Activated T-helper 1 cell treated with anti-CD3 and anti-CD28 coated beads, Interleukin-12 subunit alpha, Interleukin-12 subunit beta, Interleukin-2, Interleukin-4 antibody, amounts not matched to agents 30 ng/mL and 10 ng/mL and 1 ng/mL, durations not matched to agents 14 hours and 24 hours and 36 hours (primary cell): ENCODE results near the gene MYMX. TPM values are rescaled to one million over a fixed set of nuclear protein-coding genes. Genes with fewer than 3 reads are reported as not detected.
"Not testable (repeated sequence)": the region's sequence is repeated elsewhere in the genome, so short reads cannot be mapped to it uniquely, and the experiment has no call there.

ENCODE experiments used
- DNase-seq: peaks from one replicate; pipeline ENCODE4 v3.0.0; 2021; ENCODE audit warnings: low spot score
- H3K27ac Mint-ChIP-seq: one replicate; pipeline ENCODE4 v1.8.0; 2021; ENCODE audit warnings: mild to moderate bottlenecking, mixed read lengths
- H3K27me3 Mint-ChIP-seq: one replicate; pipeline ENCODE4 v1.8.0; 2022; ENCODE audit warnings: mild to moderate bottlenecking, moderate library complexity, mixed read lengths; ENCODE audit not compliant: insufficient read depth
- H3K36me3 Mint-ChIP-seq: one replicate; pipeline ENCODE4 v1.8.0; 2021; ENCODE audit warnings: low read depth, mixed read lengths
- H3K4me1 Mint-ChIP-seq: one replicate; pipeline ENCODE4 v1.8.0; 2021; ENCODE audit warnings: low read depth, mixed read lengths
- H3K4me3 Mint-ChIP-seq: one replicate; pipeline ENCODE4 v1.8.0; 2021; ENCODE audit warnings: mild to moderate bottlenecking, moderate library complexity, mixed read lengths
- H3K9me3 Mint-ChIP-seq: one replicate; pipeline ENCODE4 v1.8.0; 2021; ENCODE audit warnings: mixed read lengths
- intact Hi-C: fragments of 100-400 bp; cut with micrococcal nuclease; formaldehyde crosslinking; loops from one replicate; pipeline ENCODE4 v1.15.1; 2024
- total RNA-seq: library from RNA; stranded (reverse); gene quantifications from 2 replicates; pipeline ENCODE4 v1.2.3, GENCODE V29; 2022

Gene MYMX
- total RNA-seq, 1 donor from 2014 or later: not detected

DNA sequence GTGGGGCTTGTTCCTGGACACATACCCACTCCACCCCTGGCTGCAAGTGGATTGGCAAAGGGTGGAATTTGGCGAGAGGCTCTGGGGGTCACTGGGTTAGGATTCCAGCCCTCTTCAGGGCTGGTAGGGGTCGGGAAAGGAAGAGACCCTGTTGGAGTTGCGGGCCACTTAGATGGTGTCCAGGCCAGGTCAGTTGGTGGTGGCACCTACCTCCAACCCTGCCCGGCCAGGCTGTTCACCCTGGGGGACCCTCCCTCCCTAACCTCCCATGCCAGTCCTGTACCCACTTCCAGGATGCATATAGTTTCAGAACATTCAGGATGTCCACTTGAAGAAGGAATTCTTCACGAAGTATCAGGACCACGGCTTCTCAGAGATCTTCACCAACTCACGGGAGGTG is 37.1 kb upstream of the MYMX start:
- Mint-ChIP-seq H3K27ac (no peak overlapping the region), H3K27me3 (peaks cover 3% of the 10 kb centered on the region), H3K4me3 (no peak overlapping the region), H3K36me3 (no peaks in the 10 kb centered on the region), H3K9me3 (no peaks in the 10 kb centered on the region), H3K4me1 (no peaks in the 10 kb centered on the region)
- intact Hi-C loops: no loop called here
- DNase-seq: no peak

DNA sequence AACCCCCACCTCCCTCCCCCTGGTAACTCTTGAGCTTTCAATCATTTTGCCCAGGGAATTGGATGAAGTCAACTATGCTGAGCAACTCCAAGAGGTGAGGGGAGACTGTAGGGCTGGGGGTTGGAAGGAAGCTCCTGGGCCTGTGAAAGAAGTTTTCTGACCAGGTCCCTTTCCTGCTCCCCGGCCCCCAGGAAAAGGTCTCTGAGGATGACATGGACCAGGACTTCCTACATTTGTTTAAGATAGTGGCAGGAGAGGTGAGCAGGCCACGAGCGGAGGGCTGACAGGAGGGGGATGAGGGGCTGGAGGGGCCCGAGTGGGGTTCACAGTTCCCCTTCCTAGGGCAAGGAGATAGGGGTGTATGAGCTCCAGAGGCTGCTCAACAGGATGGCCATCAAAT is 36.3 kb upstream of the MYMX start:
- intact Hi-C loops: no loop called here
- Mint-ChIP-seq H3K36me3 (no peaks in the 10 kb centered on the region), H3K9me3 (no peaks in the 10 kb centered on the region), H3K4me3 (no peak overlapping the region), H3K27me3 (peaks cover 7% of the 10 kb centered on the region), H3K27ac (no peak overlapping the region), H3K4me1 (no peaks in the 10 kb centered on the region)
- no peak for DNase-seq

DNA sequence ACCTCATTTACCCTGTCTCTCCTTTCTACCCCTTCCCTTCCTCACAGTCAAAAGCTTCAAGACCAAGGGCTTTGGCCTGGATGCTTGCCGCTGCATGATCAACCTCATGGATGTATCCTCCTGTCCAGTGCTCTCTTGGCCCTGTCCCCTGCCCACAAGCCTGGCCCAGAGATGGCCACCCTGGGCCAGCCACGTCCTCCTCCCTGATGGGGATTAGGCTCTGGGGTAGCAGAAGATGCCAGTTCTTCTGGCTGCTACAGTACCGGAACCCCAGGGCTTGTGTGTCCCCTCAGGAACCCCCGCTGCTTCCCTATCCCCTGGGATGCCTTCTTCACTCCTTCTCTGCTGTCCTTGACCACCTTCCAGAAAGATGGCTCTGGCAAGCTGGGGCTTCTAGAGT is 35.8 kb upstream of the MYMX start:
- Mint-ChIP-seq H3K27ac (no peak overlapping the region), H3K4me3 (no peak overlapping the region), H3K27me3 (peaks cover 8% of the 10 kb centered on the region), H3K4me1 (peaks cover 1% of the 10 kb centered on the region), H3K9me3 (no peaks in the 10 kb centered on the region), H3K36me3 (no peaks in the 10 kb centered on the region)
- intact Hi-C loops: no loop called here
- no peak for DNase-seq

DNA sequence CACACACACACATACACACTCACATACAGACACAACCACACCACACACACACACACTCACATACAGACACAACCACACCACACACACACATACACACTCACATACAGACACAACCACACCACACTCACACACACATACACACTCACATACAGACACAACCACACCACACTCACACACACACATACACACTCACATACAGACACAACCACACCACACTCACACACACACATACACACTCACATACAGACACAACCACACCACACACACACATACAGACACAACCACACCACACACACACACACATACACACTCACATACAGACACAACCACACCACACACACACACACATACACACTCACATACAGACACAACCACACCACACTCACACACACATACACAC is 34.9 kb upstream of the MYMX start:
- H3K27ac Mint-ChIP-seq, H3K9me3 Mint-ChIP-seq, H3K4me1 Mint-ChIP-seq, DNase-seq, H3K36me3 Mint-ChIP-seq, H3K4me3 Mint-ChIP-seq, intact Hi-C loops: not testable (repeated sequence)
- H3K27me3 Mint-ChIP-seq: peaks cover 12% of the 10 kb centered on the region

DNA sequence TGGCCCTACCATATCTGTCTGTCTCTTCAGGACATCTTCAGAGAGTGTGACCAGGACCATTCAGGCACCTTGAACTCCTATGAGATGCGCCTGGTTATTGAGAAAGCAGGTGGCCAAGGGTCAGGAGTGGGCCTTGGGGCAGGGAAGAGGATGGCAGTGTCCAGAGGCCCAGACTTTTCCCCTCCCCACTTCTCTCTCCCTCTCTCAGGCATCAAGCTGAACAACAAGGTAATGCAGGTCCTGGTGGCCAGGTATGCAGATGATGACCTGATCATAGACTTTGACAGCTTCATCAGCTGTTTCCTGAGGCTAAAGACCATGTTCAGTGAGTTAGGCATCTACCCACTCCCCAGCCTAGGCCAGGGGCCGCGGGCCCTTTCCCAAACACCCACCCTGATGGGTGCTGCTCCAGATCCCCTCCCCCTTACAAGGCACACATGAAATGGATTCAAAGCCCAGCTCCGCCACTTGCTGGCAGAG is 33.8 kb upstream of the MYMX start:
- no peak for DNase-seq
- H3K4me1 Mint-ChIP-seq: peaks cover 8% of the 10 kb centered on the region
- H3K4me3 Mint-ChIP-seq: no peak overlapping the region
- no peak overlapping the region for H3K27ac Mint-ChIP-seq
- intact Hi-C loops: no loop called here
- H3K27me3 Mint-ChIP-seq: peaks cover 10% of the 10 kb centered on the region
- H3K36me3 Mint-ChIP-seq: no peaks in the 10 kb centered on the region
- no peaks in the 10 kb centered on the region for H3K9me3 Mint-ChIP-seq

DNA sequence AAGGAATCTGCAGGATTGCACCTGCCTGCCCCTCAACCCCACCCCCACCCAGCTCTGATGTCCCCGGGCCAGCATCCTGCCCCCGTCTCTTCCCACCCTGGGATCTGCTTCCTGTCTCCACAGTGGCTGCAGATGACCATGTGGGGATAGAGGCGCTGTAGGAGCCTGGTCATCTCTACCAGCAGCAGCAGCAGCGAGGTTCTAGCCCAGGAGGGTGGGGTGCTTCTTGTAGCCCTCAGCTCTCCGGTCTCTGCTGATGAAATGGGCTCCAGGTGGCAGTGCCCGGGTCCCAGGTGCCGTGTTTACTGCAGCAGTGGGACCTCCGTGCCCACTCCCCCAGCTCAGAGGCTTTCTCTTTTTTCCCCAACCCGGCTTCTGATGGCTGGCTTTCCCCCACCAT is 32.9 kb upstream of the MYMX start:
- Mint-ChIP-seq H3K9me3 (no peaks in the 10 kb centered on the region), H3K4me3 (no peak overlapping the region), H3K27me3 (peaks cover 8% of the 10 kb centered on the region), H3K27ac (no peak overlapping the region), H3K4me1 (peaks cover 8% of the 10 kb centered on the region), H3K36me3 (no peaks in the 10 kb centered on the region)
- intact Hi-C loops: no loop called here
- no peak for DNase-seq

DNA sequence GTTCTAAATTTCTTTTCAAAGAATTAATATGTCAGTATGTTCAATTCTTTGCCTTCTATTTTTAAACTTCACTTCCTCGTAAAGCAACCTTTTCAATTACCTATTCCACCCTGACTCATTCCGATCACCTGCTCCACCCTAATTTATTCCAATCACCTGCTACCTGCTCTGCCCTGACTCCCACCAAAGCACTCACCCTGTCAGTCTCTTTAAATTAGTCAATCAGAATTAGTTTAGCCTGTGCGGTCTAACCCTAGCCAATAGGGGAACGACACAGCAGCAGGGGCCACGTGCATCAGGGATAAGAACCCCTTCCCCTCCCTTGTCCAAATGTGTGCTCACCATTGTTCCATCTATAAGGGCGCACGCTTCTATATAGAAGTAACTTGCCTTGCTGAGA is 31.4 kb upstream of the MYMX start:
- intact Hi-C loops, H3K27me3 Mint-ChIP-seq, H3K4me3 Mint-ChIP-seq, H3K9me3 Mint-ChIP-seq, H3K36me3 Mint-ChIP-seq, H3K27ac Mint-ChIP-seq, DNase-seq: not testable (repeated sequence)
- H3K4me1 Mint-ChIP-seq: peaks cover 13% of the 10 kb centered on the region

DNA sequence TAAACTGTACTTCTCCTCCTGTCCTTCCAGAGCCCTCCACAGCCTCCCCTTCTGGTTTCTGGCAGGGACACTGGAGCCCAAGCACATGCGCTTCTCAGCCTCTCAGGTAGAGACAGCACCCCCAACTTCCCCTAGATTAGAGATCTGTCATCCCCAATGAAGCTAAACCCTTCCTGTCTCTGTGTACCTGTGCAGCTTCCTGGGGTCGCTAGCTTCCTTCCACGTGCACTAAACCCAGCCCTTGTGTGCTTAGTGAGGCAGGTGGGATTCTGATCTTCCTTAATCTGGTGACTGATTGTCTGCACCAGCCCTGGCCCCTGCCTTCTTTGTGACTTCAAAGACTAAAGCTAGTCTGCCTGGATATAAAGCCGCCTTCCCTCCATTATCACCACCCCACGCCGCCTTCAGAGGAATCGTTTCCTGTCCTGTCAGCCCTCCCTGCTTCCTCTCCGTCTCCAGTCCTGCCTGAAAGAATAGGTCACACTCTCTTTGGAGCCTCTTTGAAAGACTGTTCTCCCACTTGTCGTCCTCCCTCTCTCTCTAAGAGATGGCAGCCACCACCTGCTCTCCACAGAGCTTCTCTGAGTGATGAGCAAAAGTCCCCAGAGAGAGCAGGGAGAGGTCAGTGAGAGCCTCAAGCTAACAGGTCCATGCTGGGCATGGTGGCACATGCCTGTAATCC is 30.6 kb upstream of the MYMX start:
- intact Hi-C loops: no loop called here
- Mint-ChIP-seq H3K9me3 (no peaks in the 10 kb centered on the region), H3K4me1 (peaks cover 13% of the 10 kb centered on the region), H3K27ac (no peak overlapping the region), H3K27me3 (peaks cover 10% of the 10 kb centered on the region), H3K4me3 (no peak overlapping the region), H3K36me3 (no peaks in the 10 kb centered on the region)
- DNase-seq: no peak

DNA sequence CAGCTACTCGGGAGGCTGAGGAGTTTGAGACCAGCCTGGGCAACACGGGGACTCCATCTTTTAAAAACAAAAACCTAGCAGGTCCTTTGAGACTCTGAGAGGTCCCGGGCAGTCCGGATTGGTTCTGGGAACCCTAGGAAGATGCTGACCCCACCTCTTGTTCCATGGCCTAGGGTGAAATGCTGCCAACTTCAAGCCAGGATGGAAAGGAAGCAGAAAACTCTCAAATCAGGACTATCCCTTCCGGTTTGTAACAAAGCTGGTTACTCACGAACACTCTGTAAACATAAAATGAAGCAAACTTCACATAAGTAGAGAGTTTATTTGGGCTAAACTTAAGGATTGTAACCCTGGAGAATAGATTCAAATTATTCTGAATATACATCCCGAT is 30.1 kb upstream of the MYMX start:
- Mint-ChIP-seq H3K4me1 (peaks cover 13% of the 10 kb centered on the region), H3K27me3 (peaks cover 10% of the 10 kb centered on the region), H3K9me3 (no peaks in the 10 kb centered on the region), H3K4me3 (no peak overlapping the region), H3K27ac (no peak overlapping the region), H3K36me3 (no peaks in the 10 kb centered on the region)
- no peak for DNase-seq
- intact Hi-C loops: no loop called here

DNA sequence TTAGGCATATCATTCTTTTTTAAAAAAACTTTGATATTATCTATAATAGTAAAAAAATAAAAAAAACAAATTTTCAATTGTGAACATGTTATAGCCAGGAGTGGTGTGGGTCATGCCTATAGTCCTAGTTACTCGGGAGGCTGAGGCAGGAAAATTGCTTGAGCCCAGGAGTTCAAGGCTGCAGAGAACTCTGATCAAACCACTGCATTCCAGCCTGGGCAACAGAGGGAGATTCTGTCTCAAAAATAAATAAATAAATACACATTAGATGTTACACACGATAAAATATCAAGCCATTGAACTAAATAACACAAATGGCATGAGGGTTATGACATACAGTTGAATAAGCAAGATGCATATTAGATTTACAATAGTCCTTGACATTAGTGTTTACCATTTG is 27.9 kb upstream of the MYMX start:
- peaks cover 15% of the 10 kb centered on the region for H3K27me3 Mint-ChIP-seq
- H3K36me3 Mint-ChIP-seq: no peaks in the 10 kb centered on the region
- no peaks in the 10 kb centered on the region for H3K9me3 Mint-ChIP-seq
- no peak overlapping the region for H3K27ac Mint-ChIP-seq
- H3K4me1 Mint-ChIP-seq: peaks cover 13% of the 10 kb centered on the region
- intact Hi-C loops: no loop called here
- DNase-seq: no peak
- no peak overlapping the region for H3K4me3 Mint-ChIP-seq

DNA sequence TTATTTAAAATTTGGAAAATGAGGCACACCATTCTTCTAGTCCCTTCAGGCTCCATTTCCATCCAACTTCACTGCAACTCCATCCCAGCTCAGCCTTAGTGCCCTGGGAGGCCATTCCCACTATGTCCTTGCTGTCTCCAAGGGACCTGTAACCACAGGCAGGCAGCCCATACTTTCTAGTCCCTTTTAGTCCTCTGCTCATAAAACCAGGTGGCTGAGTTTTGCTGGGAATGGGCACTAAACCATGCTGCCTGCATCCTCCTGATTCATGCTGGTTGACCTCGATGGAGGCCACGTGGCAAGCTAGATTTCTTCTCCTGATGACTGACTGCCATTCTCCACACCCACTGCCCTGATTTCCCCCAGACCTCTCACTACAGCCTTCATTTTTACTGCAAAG is 27.5 kb upstream of the MYMX start:
- Mint-ChIP-seq H3K27ac (no peak overlapping the region), H3K9me3 (no peaks in the 10 kb centered on the region), H3K27me3 (peaks cover 15% of the 10 kb centered on the region), H3K4me1 (peaks cover 13% of the 10 kb centered on the region), H3K4me3 (no peak overlapping the region), H3K36me3 (no peaks in the 10 kb centered on the region)
- intact Hi-C loops: no loop called here
- no peak for DNase-seq

DNA sequence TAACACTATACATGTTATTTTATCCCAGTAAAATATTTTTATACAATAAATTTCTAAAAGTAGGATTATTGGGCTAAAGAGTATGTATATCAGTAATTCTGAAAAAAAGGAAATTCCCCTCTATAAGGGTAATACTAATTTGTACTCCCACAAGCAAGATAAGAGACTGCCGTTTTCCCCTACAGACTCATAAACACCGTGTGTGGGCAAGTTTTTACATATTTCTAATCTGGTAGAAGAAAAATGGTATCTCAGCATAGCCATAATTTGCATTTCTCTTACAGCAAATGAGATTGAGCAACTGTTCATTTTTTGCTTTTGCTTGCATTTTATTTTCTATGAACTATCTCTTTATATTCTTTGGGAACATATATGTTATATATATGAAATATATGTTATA is 26.0 kb upstream of the MYMX start:
- Mint-ChIP-seq H3K27ac (no peak overlapping the region), H3K4me1 (peaks cover 13% of the 10 kb centered on the region), H3K27me3 (peaks cover 12% of the 10 kb centered on the region), H3K9me3 (no peaks in the 10 kb centered on the region), H3K4me3 (no peak overlapping the region), H3K36me3 (no peaks in the 10 kb centered on the region)
- intact Hi-C loops: no loop called here
- DNase-seq: no peak

DNA sequence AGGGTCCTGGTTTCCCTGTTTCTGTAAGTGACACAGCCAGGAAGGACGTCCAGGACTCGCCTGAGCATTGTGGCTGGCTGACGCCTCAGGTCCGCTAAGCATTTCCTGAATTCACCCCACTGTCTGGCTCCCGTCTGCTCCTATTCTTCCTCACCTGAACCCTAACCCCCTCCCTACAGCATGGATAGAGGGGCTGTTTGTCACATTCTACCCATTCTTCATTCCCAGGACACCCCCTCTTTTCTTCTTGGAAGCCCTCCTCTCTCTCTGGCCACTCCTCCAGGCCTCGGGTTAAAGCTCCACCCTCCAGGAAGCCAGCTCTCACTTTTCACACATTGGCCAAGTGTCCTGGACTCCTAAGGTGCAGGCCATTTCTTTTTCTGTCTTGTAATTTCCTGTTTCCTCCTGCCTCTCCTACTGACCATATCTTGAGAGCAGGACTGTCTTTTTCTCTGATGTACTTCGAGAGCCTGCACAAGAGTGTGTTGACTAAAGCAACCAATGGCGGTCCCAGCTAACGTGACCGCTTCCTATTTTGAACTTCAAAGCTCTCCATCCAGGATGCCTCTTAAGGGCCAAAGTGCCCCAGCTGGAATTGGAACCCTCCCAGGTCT is 24.2 kb upstream of the MYMX start:
- H3K9me3 Mint-ChIP-seq: no peaks in the 10 kb centered on the region
- no peaks in the 10 kb centered on the region for H3K36me3 Mint-ChIP-seq
- no peak for DNase-seq
- intact Hi-C loops: no loop called here
- no peak overlapping the region for H3K27ac Mint-ChIP-seq
- H3K27me3 Mint-ChIP-seq: peaks cover 13% of the 10 kb centered on the region
- H3K4me3 Mint-ChIP-seq: no peak overlapping the region
- H3K4me1 Mint-ChIP-seq: peaks cover 5% of the 10 kb centered on the region
